HEK293 (cell line): ENCODE measurements around the gene ENTPD8.

Experiments used
- CTCF ChIA-PET: fragments of 350-600 bp; formaldehyde crosslinking; extraction: SDS; loops from one replicate; lab custom pipeline; 2021; ENCODE audit warnings: antibody characterized with exemption; lab: Yijun Ruan, JAX
- POLR2A ChIA-PET: fragments of 300-600 bp; formaldehyde crosslinking; extraction: SDS; loops from one replicate; lab custom pipeline; 2020; ENCODE audit warnings: antibody characterized with exemption, inconsistent platforms; lab: Yijun Ruan, JAX
- H3K27ac ChIP-seq: fragments of 200-500 bp; sonication (Bioruptor generic); 2 replicates; pipeline ENCODE4 v1.5.1; 2014; ENCODE audit warnings: low read depth, low read length, control low read depth, inconsistent platforms; ENCODE audit errors: extremely low read depth
- H3K36me3 ChIP-seq, 2 experiments: fragments of 200-500 bp in 1 of 2; sonication (Bioruptor generic) in 1 of 2; 1 replicate in 1 of 2; 2 replicates in 1 of 2; pipeline ENCODE4 v1.5.1; 2014 to 2017; ENCODE audit warnings: inconsistent platforms in 2 of 2, low read length in 2 of 2; ENCODE audit not compliant: control insufficient read depth in 2 of 2, insufficient read depth in 1 of 2
- H3K4me1 ChIP-seq: fragments of 200-500 bp; sonication (Bioruptor generic); 2 replicates; pipeline ENCODE4 v1.5.1; 2014; ENCODE audit warnings: mild to moderate bottlenecking, low read length, inconsistent platforms; ENCODE audit not compliant: control insufficient read depth, insufficient read depth
- H3K4me3 ChIP-seq: 2 replicates; pipeline ENCODE4 v1.5.1; 2011; ENCODE audit warnings: low read depth, mild to moderate bottlenecking, control low read depth, low read length, moderate library complexity
- H3K9me3 ChIP-seq: fragments of 200-500 bp; sonication (Bioruptor generic); 2 replicates; pipeline ENCODE4 v1.5.1; 2014; ENCODE audit warnings: low read depth, low read length, inconsistent platforms; ENCODE audit not compliant: control insufficient read depth, insufficient read depth
- GLIS1 ChIP-seq: fragments of 450-650 bp; formaldehyde crosslinking; IDR thresholded peaks from 2 replicates; pipeline ENCODE4 v1.5.1; 2016; ENCODE audit warnings: missing biosample characterization, missing genetic modification characterization
- GLIS2 ChIP-seq: fragments of 450-650 bp; formaldehyde crosslinking; IDR thresholded peaks from 2 replicates; pipeline ENCODE4 v1.5.1; 2016; ENCODE audit warnings: missing biosample characterization, missing genetic modification characterization
- KLF10 ChIP-seq: fragments of 450-650 bp; IDR thresholded peaks from 2 replicates; pipeline ENCODE4 v1.5.1; 2018; ENCODE audit warnings: missing biosample characterization, mild to moderate bottlenecking, missing genetic modification characterization
- KLF7 ChIP-seq: fragments of 450-650 bp; formaldehyde crosslinking; IDR thresholded peaks from 2 replicates; pipeline ENCODE4 v1.5.1; 2016; ENCODE audit warnings: missing biosample characterization, missing genetic modification characterization, borderline replicate concordance
- PRDM1 ChIP-seq: fragments of 450-650 bp; formaldehyde crosslinking; IDR thresholded peaks from 2 replicates; pipeline ENCODE4; 2016; ENCODE audit warnings: missing biosample characterization, missing genetic modification characterization
- ZBTB21 ChIP-seq: fragments of 450-650 bp; formaldehyde crosslinking; IDR thresholded peaks from 2 replicates; pipeline ENCODE4 v1.5.1; 2017; ENCODE audit warnings: missing biosample characterization, missing genetic modification characterization
- ZBTB48 ChIP-seq: fragments of 450-650 bp; formaldehyde crosslinking; IDR thresholded peaks from 2 replicates; pipeline ENCODE4 v1.5.1; 2016; ENCODE audit warnings: missing biosample characterization, missing genetic modification characterization
- ZNF10 ChIP-seq: fragments of 450-650 bp; formaldehyde crosslinking; IDR thresholded peaks from 2 replicates; pipeline ENCODE4 v1.5.1; 2017; ENCODE audit warnings: missing biosample characterization, missing genetic modification characterization
- ZNF169 ChIP-seq: fragments of 450-650 bp; formaldehyde crosslinking; IDR thresholded peaks from 2 replicates; pipeline ENCODE4 v1.5.1; 2016; ENCODE audit warnings: missing biosample characterization, missing genetic modification characterization
- ZNF248 ChIP-seq: fragments of 450-650 bp; formaldehyde crosslinking; IDR thresholded peaks from 2 replicates; pipeline ENCODE4 v1.5.1; 2017; ENCODE audit warnings: missing biosample characterization, missing genetic modification characterization
- ZNF433 ChIP-seq: fragments of 450-650 bp; formaldehyde crosslinking; IDR thresholded peaks from 2 replicates; pipeline ENCODE4 v1.5.1; 2016; ENCODE audit warnings: missing biosample characterization, missing genetic modification characterization, low read depth
- ZNF544 ChIP-seq: fragments of 450-650 bp; formaldehyde crosslinking; IDR thresholded peaks from 2 replicates; pipeline ENCODE4 v1.5.0; 2017; ENCODE audit warnings: missing biosample characterization, missing genetic modification characterization
- ZNF660 ChIP-seq: fragments of 450-650 bp; IDR thresholded peaks from 2 replicates; pipeline ENCODE4 v1.5.1; 2018; ENCODE audit warnings: missing biosample characterization, mild to moderate bottlenecking, missing genetic modification characterization
- ZNF791 ChIP-seq: fragments of 450-650 bp; formaldehyde crosslinking; IDR thresholded peaks from 2 replicates; pipeline ENCODE4 v1.5.1; 2016; ENCODE audit warnings: missing biosample characterization, missing genetic modification characterization
- ZNF837 ChIP-seq: fragments of 450-650 bp; formaldehyde crosslinking; IDR thresholded peaks from 2 replicates; pipeline ENCODE4 v1.5.1; 2016; ENCODE audit warnings: missing biosample characterization, missing genetic modification characterization
- TF ChIP-seq, protein P1 (sequence below): fragments of 450-650 bp; formaldehyde crosslinking; IDR thresholded peaks from 2 replicates; pipeline ENCODE4 v1.5.1; 2016; ENCODE audit warnings: missing biosample characterization, missing genetic modification characterization
- TF ChIP-seq, protein P2 (sequence below): fragments of 450-650 bp; formaldehyde crosslinking; IDR thresholded peaks from 2 replicates; pipeline ENCODE4 v1.5.1; 2016; ENCODE audit warnings: missing biosample characterization, missing genetic modification characterization, low read depth
- TF ChIP-seq, protein P3 (sequence below): fragments of 450-650 bp; formaldehyde crosslinking; IDR thresholded peaks from 2 replicates; pipeline ENCODE4 v1.5.1; 2016; ENCODE audit warnings: missing biosample characterization, missing genetic modification characterization
- TF ChIP-seq, protein P4 (sequence below): fragments of 450-650 bp; formaldehyde crosslinking; IDR thresholded peaks from 2 replicates; pipeline ENCODE4 v1.5.1; 2017; ENCODE audit warnings: missing biosample characterization, missing genetic modification characterization

The ENTPD8 gene

DNA sequence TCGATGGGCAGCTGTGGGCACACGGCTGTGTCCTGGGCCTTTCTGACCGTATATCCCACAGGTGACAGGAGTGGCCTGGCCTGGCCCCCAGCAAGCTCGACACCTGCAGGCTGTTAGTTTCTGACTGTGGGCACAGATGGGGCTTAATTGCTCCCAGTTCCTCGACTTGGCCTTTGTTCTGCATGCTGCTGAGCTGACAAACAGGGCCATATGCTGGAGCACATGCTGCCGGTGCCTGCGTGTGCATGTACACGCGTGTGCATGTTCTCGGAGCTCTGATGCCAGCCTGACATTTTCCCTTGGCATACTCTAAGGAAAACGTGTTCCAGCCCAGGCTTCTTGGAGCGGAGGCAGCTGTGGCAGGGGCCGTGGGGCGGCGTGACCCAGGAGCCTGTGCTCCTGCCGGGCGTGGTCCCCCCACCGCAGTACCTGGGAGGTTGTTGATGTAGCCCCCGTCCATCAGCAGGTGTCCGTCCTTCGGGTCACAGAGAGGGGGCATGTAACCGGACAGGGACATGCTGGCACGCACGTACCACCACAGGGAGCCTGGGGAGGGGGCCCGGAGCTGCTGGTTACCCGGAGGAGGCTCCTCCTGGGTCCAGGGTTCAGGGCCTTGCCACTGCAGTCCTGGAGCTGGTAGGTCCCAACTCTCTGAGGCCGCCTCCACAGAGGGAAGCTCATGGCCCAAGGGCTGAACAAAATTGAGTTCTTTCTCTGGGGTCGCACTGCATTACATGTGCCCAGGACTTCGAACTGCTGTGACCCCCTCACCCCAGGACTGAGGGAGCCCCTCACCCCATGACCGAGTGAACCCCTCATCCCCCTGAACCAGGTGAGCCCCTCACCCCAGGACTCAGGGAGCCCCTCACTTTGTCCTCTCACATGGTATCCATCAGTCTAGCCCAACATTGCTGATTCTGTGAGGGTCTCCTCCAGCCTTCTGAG is 22.1 kb upstream of the ENTPD8 start:
- POLR2A ChIA-PET: interaction anchor here (0.5 kb wide), 1 partner anchor 91 kb away, joined by 3 read pairs; no protein-coding TSS in a partner anchor
- H3K36me3 ChIP-seq: no peaks in the 10 kb centered on the region
- H3K27ac ChIP-seq: no peak overlapping the region
- H3K4me3 ChIP-seq: no peak overlapping the region
- no peaks in the 10 kb centered on the region for H3K9me3 ChIP-seq
- TF ChIP-seq KLF7 (tag by site-specific recombination): no peak
- TF ChIP-seq, protein P1, sequence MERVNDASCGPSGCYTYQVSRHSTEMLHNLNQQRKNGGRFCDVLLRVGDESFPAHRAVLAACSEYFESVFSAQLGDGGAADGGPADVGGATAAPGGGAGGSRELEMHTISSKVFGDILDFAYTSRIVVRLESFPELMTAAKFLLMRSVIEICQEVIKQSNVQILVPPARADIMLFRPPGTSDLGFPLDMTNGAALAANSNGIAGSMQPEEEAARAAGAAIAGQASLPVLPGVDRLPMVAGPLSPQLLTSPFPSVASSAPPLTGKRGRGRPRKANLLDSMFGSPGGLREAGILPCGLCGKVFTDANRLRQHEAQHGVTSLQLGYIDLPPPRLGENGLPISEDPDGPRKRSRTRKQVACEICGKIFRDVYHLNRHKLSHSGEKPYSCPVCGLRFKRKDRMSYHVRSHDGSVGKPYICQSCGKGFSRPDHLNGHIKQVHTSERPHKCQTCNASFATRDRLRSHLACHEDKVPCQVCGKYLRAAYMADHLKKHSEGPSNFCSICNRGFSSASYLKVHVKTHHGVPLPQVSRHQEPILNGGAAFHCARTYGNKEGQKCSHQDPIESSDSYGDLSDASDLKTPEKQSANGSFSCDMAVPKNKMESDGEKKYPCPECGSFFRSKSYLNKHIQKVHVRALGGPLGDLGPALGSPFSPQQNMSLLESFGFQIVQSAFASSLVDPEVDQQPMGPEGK (tag by site-specific recombination): no peak
- TF ChIP-seq ZNF791 (tag by site-specific recombination): no peak
- no peak for TF ChIP-seq ZNF837
- no peak for TF ChIP-seq KLF10 (tag by site-specific recombination)
- no peak for TF ChIP-seq ZBTB21 (tag by site-specific recombination)
- no peak for TF ChIP-seq ZNF660 (tag by site-specific recombination)
- TF ChIP-seq, protein P2, sequence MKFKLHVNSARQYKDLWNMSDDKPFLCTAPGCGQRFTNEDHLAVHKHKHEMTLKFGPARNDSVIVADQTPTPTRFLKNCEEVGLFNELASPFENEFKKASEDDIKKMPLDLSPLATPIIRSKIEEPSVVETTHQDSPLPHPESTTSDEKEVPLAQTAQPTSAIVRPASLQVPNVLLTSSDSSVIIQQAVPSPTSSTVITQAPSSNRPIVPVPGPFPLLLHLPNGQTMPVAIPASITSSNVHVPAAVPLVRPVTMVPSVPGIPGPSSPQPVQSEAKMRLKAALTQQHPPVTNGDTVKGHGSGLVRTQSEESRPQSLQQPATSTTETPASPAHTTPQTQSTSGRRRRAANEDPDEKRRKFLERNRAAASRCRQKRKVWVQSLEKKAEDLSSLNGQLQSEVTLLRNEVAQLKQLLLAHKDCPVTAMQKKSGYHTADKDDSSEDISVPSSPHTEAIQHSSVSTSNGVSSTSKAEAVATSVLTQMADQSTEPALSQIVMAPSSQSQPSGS (tag by site-specific recombination): no peak
- TF ChIP-seq ZNF10 (tag by site-specific recombination): no peak
- TF ChIP-seq, protein P3, sequence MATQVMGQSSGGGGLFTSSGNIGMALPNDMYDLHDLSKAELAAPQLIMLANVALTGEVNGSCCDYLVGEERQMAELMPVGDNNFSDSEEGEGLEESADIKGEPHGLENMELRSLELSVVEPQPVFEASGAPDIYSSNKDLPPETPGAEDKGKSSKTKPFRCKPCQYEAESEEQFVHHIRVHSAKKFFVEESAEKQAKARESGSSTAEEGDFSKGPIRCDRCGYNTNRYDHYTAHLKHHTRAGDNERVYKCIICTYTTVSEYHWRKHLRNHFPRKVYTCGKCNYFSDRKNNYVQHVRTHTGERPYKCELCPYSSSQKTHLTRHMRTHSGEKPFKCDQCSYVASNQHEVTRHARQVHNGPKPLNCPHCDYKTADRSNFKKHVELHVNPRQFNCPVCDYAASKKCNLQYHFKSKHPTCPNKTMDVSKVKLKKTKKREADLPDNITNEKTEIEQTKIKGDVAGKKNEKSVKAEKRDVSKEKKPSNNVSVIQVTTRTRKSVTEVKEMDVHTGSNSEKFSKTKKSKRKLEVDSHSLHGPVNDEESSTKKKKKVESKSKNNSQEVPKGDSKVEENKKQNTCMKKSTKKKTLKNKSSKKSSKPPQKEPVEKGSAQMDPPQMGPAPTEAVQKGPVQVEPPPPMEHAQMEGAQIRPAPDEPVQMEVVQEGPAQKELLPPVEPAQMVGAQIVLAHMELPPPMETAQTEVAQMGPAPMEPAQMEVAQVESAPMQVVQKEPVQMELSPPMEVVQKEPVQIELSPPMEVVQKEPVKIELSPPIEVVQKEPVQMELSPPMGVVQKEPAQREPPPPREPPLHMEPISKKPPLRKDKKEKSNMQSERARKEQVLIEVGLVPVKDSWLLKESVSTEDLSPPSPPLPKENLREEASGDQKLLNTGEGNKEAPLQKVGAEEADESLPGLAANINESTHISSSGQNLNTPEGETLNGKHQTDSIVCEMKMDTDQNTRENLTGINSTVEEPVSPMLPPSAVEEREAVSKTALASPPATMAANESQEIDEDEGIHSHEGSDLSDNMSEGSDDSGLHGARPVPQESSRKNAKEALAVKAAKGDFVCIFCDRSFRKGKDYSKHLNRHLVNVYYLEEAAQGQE (tag by site-specific recombination): no peak
- no peak for TF ChIP-seq ZNF544 (tag by site-specific recombination)
- no peak for TF ChIP-seq ZNF433 (tag by site-specific recombination)
- no peak for TF ChIP-seq ZNF248 (tag by site-specific recombination)
- TF ChIP-seq ZNF169: no peak
- TF ChIP-seq, all 188 proteins: peak for 0
- CTCF ChIA-PET: interaction anchor here (1.5 kb wide), 1 partner anchor 177 kb away, joined by 4 read pairs; no protein-coding TSS in a partner anchor
- H3K4me1 ChIP-seq: peaks cover 6% of the 10 kb centered on the region

DNA sequence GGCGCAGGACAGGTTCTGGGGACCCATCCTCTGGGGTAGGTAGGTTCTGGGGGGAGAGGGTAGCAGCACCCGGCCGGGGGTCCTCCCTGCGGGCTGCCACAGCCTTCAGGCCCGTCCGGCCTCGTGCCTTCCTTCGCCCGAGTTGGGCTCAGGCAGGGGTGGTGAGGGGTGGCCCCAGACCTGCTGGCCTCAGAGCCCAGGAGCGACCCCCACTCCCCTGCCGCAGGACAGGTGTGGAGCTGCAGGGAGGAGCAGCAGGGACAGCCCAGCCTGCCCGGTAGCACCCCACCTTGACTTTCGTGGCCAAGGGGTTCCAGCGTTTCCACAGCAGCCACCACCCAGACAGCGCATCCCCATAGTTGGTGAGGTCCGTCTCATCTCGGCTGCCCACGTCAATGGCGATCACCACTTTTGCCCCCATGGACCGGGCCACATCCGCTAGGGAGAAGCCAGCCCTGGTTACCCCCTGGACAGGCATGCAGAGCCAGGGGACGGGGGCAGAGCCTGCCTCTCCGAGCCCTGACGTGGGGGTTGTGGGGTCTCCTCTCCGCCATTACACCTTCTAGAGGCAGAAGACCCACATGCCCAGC is 21.3 kb upstream of the ENTPD8 start:
- Histone ChIP-seq H3K4me3 (no peak overlapping the region), H3K4me1 (peaks cover 6% of the 10 kb centered on the region), H3K9me3 (no peaks in the 10 kb centered on the region), H3K27ac (no peak overlapping the region), H3K36me3 (peaks cover 0 to 5% of the 10 kb centered on the region in 2 experiments; a peak in 1 of 3 replicates)
- ChIA-PET POLR2A (no interaction called here), CTCF (interaction anchor here (1.5 kb wide), 1 partner anchor 176 kb away, joined by 4 read pairs; no protein-coding TSS in a partner anchor)
- TF ChIP-seq ZBTB48 (tag by site-specific recombination): no peak
- TF ChIP-seq, protein P4, sequence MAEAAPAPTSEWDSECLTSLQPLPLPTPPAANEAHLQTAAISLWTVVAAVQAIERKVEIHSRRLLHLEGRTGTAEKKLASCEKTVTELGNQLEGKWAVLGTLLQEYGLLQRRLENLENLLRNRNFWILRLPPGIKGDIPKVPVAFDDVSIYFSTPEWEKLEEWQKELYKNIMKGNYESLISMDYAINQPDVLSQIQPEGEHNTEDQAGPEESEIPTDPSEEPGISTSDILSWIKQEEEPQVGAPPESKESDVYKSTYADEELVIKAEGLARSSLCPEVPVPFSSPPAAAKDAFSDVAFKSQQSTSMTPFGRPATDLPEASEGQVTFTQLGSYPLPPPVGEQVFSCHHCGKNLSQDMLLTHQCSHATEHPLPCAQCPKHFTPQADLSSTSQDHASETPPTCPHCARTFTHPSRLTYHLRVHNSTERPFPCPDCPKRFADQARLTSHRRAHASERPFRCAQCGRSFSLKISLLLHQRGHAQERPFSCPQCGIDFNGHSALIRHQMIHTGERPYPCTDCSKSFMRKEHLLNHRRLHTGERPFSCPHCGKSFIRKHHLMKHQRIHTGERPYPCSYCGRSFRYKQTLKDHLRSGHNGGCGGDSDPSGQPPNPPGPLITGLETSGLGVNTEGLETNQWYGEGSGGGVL (tag by site-specific recombination): no peak
- TF ChIP-seq GLIS1 (tag by site-specific recombination): peak; percentile 32; the same call in 1 of the 2 replicates
- no peak for TF ChIP-seq PRDM1 (tag by site-specific recombination)
- TF ChIP-seq GLIS2 (tag by site-specific recombination): peak; percentile 23; the same call in 1 of the 2 replicates
- no peak for TF ChIP-seq ZNF248 (tag by site-specific recombination)
